GM21381 (cell line): ENCODE data around the gene DIP2C.

Source experiments
- ATAC-seq: cut with Tn5 transposase; IDR thresholded peaks from one replicate; pipeline ENCODE4 v1.9.1; 2021; ENCODE audit warnings: mild to moderate bottlenecking, moderate library complexity; ENCODE audit not compliant: unreplicated experiment

The DIP2C gene

GRCh38 chr10:508726-509125, 180.7 kb downstream of the DIP2C start:
- no peak for ATAC-seq

- no peak for ATAC-seq
Observed at GRCh38 chr10:507908-508444, 181.5 kb downstream of the DIP2C start.

- no peak for ATAC-seq
Observed at GRCh38 chr10:507355-507699, 182.1 kb downstream of the DIP2C start.

- ATAC-seq: no peak
Observed at GRCh38 chr10:506451-507354, 182.8 kb downstream of the DIP2C start.

- ATAC-seq: no peak
Observed at GRCh38 chr10:505419-505818, 184.0 kb downstream of the DIP2C start.

- no peak for ATAC-seq
Observed at GRCh38 chr10:504806-505205, 184.7 kb downstream of the DIP2C start.

GRCh38 chr10:504121-504611, 185.3 kb downstream of the DIP2C start:
- ATAC-seq: no peak

GRCh38 chr10:501596-501995, 187.9 kb downstream of the DIP2C start:
- no peak for ATAC-seq

- no peak for ATAC-seq
Observed at GRCh38 chr10:500876-501275, 188.6 kb downstream of the DIP2C start.

GRCh38 chr10:499991-500390, 189.5 kb downstream of the DIP2C start:
- no peak for ATAC-seq

- ATAC-seq: no peak
Observed at GRCh38 chr10:498760-499435, 190.6 kb downstream of the DIP2C start.

GRCh38 chr10:497898-498451, 191.5 kb downstream of the DIP2C start:
- no peak for ATAC-seq

GRCh38 chr10:497289-497688, 192.2 kb downstream of the DIP2C start:
- no peak for ATAC-seq

- no peak for ATAC-seq
Observed at GRCh38 chr10:494556-494955, 194.9 kb downstream of the DIP2C start.

- ATAC-seq: no peak
Observed at GRCh38 chr10:494149-494542, 195.3 kb downstream of the DIP2C start.

GRCh38 chr10:493391-494148, 195.9 kb downstream of the DIP2C start:
- no peak for ATAC-seq

GRCh38 chr10:492836-493235, 196.6 kb downstream of the DIP2C start:
- no peak for ATAC-seq

GRCh38 chr10:491667-492424, 197.6 kb downstream of the DIP2C start:
- ATAC-seq: no peak

GRCh38 chr10:490891-491571, 198.4 kb downstream of the DIP2C start:
- no peak for ATAC-seq

GRCh38 chr10:490256-490655, 199.2 kb downstream of the DIP2C start:
- no peak for ATAC-seq
